GM13977 (cell line): Measurements from ENCODE around the gene EXD3.

Experiments
- DNase-seq: peaks from one replicate; pipeline ENCODE4 v3.0.0; 2012; ENCODE audit warnings: low spot score
- in situ Hi-C: fragments of 300-500 bp; cut with MboI; formaldehyde crosslinking; loops from one replicate; pipeline ENCODE4 v1.12.0; 2022; ENCODE audit warnings: low sequenced_read_pairs, low pct_unique_long_range_greater_than_20kb, mixed read lengths, inconsistent platforms; ENCODE audit not compliant: unreplicated experiment
- TF ChIP-seq, protein P1 (sequence below): IDR thresholded peaks from 2 replicates; pipeline ENCODE4 v1.5.1; 2012; ENCODE audit warnings: mild to moderate bottlenecking, control low read depth; ENCODE audit not compliant: insufficient read depth; ENCODE audit errors: extremely low read depth, missing control alignments

The EXD3 gene

DNA sequence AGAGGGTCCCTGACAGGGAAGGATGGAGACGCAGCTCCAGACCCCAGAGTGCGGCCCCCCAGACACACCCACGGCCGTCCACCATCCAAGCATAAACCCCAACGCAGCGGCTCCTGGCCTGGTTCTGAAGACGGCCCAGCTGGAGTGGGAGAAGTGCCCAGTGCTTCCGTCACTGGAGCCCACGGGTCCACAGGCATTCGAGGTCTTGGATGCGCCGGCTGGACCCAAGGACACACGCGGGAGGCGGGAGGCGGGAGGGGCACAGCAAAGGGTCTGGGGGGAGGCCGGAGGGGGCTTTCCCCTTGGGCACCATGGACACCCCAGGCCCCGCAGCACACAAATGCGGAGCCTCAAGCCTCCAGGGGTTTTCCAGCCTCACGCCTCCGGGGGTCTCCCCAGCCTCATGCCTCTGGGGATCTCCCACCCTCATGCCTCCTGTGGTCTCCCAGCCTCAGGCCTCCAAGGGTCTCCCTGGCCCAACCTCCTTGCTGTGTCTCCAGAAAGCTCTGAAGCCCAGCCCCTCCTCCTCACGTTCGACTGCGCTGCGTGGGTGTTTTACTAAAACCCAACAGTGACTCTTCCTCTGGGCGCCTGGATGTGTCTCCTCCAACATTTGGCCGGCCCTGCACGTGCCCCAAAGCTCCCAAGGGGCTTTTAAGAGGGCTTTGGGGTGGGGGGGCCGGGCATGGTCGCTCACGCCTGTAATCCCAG is 15.2 kb downstream of the EXD3 start:
- in situ Hi-C loops = loop anchor here (10.0 kb wide), 1 partner anchor 113 kb away; no protein-coding TSS in a partner anchor
- DNase-seq = peak; percentile 59
- TF ChIP-seq, protein P1, sequence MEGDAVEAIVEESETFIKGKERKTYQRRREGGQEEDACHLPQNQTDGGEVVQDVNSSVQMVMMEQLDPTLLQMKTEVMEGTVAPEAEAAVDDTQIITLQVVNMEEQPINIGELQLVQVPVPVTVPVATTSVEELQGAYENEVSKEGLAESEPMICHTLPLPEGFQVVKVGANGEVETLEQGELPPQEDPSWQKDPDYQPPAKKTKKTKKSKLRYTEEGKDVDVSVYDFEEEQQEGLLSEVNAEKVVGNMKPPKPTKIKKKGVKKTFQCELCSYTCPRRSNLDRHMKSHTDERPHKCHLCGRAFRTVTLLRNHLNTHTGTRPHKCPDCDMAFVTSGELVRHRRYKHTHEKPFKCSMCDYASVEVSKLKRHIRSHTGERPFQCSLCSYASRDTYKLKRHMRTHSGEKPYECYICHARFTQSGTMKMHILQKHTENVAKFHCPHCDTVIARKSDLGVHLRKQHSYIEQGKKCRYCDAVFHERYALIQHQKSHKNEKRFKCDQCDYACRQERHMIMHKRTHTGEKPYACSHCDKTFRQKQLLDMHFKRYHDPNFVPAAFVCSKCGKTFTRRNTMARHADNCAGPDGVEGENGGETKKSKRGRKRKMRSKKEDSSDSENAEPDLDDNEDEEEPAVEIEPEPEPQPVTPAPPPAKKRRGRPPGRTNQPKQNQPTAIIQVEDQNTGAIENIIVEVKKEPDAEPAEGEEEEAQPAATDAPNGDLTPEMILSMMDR = no peak

DNA sequence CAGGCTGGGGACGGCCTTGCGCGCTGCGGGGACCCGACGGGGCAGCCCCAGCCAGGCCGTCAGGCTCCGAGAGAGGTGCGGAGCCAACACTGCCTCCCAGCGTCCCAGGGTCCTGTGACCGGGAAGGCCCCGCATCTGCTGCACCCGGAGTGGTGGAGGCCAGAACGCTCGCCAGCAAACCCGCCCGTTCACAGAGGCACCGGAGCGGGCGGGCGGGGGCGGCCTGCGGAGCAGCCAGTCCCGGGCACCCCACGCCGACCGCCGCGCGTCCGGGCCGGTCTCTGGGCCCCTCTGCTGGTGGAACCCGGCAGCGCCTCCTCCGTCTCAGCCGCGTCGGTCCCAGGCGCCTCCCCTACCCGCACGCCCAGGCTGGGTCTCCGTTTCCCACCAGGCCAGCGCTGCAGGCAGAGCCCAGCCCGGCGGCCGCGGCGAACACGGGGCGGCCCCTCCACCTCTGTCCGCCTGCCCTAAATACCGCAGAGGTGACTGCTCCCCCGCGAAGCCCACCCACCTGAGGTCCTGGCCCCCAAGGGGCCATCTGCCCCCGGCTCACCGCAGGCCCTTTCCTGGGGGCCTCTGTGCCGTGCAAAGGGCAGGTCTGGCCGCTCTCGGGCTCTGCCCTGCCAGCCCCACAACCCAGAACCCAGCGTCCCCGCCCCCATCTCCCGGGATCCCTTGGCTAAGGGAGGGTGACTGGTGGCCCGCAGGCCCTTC is 15.9 kb downstream of the EXD3 start:
- DNase-seq = peak; percentile 91
- in situ Hi-C loops = loop anchor here (10.0 kb wide), 1 partner anchor 112 kb away; no protein-coding TSS in a partner anchor
- TF ChIP-seq, protein P1 = peak; percentile 91

DNA sequence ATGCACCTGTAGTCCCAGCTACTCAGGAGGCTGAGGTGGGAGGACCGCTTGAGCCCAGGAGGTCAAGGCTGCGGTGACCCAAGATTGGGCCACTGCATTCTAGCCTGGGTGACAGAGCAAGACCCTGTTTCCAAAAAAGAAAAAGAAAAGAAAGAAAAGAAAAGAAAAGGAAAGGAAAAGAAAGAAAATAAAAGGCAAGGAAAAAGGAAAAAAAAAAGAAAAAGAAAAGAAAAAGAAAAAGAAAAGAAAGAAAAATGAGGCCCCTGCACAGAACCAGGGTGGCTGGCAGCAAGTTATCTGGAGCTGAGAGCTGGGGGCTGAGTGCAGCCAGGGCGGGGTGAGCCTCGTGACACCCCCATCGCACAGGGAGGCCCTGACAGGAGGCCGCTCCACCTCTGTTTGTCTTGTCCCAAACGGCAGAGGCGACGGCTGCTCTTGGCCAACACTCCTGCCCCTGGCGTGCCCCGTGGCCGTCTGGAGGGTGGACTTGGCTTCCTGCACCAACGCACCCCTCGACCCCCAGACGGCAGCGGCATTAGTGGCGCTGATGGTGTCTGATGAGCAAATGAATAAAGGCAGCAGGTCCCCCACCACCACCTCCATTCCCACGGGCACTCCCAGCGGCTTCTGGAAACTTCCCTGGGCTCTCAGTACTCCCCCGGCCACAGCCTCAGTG is 16.7 kb downstream of the EXD3 start:
- in situ Hi-C loops = loop anchor here (10.0 kb wide), 1 partner anchor 111 kb away; no protein-coding TSS in a partner anchor
- TF ChIP-seq, protein P1 = no peak

DNA sequence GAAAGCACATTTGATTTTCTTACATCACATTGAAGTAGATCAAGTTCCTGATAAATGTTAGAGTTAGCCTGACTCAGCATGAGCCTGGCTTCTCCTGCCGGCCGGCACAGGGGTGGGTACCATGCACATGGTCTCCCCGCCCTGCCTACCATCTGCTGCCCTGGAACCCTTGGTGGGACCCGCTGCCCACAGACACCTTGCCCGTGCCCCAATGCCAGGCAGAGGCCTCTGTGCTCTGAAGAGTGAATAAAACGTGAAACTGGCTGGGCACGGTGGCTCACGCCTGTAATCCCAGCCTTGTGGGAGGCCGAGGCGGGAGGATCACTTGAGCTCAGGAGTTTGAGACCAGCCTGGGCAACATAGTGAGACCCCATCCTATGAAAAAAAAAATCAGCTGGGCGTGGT is 17.3 kb downstream of the EXD3 start:
- in situ Hi-C loops = loop anchor here (10.0 kb wide), 1 partner anchor 111 kb away; no protein-coding TSS in a partner anchor
- TF ChIP-seq, protein P1 = no peak
- DNase-seq = no peak

More for the DNA sequence above, 16.7 kb downstream of the EXD3 start:
- DNase-seq = no peak

DNA sequence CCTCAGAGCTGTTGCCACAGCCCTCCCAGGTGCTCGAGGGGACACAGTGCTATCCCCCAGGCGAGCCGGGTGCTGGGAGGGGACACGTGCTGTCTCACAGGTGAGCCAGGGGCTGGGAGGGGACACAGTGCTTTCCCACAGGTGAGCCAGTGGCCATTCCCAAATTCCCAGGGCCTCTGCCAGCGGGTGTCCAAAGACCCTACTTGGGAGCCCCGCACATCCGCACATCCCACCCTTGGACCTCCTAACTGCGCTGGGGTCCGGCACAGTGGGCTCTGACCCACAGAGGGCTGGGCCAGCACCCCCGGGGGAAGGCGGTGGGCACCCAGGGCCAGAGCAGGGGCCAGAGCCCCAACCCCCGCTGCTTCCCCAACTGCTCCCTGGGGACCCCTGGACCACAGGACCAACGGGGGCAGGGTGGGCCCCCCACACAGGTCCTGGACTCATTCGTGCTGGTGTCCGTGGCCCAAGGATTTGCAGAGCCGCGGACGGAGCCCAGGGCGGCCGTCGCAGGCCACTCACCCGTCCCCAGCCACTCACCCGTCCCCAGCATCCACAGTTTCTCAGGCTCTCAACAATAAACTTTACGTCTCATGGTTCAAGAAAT is 17.9 kb downstream of the EXD3 start:
- DNase-seq = no peak
- in situ Hi-C loops = loop anchor here (10.0 kb wide), 1 partner anchor 110 kb away; no protein-coding TSS in a partner anchor
- TF ChIP-seq, protein P1 = no peak

DNA sequence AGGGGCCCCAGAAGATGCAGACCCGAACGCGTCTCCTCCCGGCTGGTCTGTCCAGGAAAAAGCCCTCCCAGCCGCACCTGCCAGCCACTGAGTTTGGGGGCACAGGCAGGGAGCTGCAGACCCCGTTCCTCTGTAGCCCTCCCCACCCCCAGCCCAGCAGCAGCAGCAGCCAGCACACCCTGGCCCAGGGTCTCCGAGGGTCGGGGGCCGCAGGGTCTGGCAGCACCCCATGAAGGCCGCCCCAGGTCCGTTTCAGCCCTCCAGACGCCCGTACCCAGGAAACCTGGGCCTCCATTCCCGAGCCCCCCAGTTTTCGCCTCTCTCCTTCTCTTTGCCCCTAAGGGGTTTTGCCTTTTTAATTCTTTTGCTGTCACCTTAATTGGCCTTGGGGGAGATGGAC is 19.7 kb downstream of the EXD3 start:
- TF ChIP-seq, protein P1 = no peak
- DNase-seq = no peak
- in situ Hi-C loops = loop anchor here (10.0 kb wide), 1 partner anchor 108 kb away; no protein-coding TSS in a partner anchor
